GM12892 (cell line): Measurements from ENCODE around the gene CABLES1.

ENCODE experiments used
- POLR2A ChIP-seq: IDR thresholded peaks from 2 replicates; pipeline ENCODE4 v1.6.1; 2011; ENCODE audit warnings: low read depth, low read length, control low read depth
- TAF1 ChIP-seq: IDR thresholded peaks from 2 replicates; pipeline ENCODE4 v1.6.1; 2011; ENCODE audit warnings: low read depth, mild to moderate bottlenecking, control low read depth, low read length, borderline replicate concordance

DNA sequence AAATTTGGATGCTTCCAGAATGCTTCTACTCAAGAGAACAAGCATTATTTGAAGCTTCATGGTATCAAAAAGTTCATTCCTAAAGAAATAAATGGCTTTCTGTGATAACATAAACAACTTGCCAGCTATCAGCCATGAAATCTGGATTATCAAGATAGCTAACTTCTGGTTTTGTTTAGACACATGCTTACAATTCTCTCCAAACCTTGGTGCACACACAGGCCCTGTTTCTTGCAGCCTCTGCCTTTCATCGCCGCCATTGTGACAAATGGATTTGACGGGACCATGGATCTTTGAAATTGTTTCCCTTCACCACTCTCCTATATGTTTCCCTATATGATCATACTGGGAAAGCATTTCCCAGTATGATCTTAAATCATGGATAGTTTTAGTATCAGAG is 47.9 kb upstream of the CABLES1 start:
- TF ChIP-seq TAF1 = no peak
- TF ChIP-seq POLR2A = no peak
